ENCODE measurements around the gene TTC16.

TTC16 gene

GRCh38 chr9:127722055-127722745, 6.3 kb downstream of the TTC16 start:
- no peak for DNase-seq

- DNase-seq: no peak
Observed at GRCh38 chr9:127723013-127723412, 7.1 kb downstream of the TTC16 start.

GRCh38 chr9:127723444-127723843, 7.6 kb downstream of the TTC16 start:
- DNase-seq: no peak

DNA sequence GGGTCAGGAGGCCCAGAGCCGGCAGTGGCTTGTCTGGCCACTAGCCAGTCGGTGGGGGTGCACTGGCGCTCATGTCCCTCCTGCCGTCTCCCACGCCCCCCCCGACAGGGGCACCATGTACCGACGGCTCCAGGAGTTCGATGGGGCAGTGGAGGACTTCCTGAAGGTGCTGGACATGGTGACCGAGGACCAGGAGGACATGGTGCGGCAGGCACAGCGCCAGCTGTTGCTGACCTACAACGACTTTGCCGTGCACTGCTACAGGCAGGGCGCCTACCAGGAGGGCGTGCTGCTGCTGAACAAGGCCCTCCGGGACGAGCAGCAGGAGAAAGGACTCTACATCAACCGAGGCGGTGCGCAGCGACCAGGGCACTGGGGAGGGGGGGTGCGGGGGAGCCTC, 8.1 kb downstream of the TTC16 start:
- DNase-seq: no peak

DNA sequence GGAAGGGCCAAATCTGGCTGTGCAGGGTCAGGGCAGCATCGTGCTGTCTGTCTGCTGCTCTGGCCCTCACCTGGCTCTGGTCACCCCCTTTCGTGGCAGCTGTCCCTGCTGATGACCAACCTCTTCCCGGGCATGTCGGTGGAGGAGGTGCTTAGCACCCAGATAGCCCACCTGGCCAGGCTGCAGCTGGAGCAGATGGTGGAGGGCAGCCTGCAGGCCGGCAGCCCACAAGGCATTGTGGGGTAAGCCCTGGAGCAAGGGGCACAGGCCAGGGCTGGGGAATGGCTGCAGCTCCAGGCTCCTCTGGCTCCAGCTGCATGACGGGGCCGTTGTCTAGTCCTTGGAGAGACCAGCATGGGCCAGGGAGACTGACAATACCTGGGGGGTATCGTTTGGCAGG, 11.0 kb downstream of the TTC16 start:
- no peak for DNase-seq

DNA sequence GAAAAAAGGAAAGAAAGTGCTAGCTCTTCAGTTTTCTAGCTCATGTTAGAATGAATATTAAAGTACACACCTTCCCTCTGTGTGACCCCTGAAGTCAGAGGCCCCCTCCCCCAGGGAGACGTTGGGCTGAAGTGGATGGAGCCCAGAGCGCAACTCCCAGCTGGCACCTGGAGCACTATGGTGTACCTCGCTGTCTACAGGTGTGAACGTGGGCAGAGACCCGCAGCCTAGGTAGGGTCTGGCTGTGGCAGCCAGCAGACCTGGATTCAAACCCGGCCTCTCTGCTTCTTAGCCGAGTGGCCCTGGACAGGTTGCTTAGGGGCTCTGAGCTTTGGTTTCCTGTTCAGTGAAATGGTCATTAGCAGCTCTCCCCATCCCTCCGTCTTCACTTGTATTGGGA, 12.9 kb downstream of the TTC16 start:
- DNase-seq: no peak

DNA sequence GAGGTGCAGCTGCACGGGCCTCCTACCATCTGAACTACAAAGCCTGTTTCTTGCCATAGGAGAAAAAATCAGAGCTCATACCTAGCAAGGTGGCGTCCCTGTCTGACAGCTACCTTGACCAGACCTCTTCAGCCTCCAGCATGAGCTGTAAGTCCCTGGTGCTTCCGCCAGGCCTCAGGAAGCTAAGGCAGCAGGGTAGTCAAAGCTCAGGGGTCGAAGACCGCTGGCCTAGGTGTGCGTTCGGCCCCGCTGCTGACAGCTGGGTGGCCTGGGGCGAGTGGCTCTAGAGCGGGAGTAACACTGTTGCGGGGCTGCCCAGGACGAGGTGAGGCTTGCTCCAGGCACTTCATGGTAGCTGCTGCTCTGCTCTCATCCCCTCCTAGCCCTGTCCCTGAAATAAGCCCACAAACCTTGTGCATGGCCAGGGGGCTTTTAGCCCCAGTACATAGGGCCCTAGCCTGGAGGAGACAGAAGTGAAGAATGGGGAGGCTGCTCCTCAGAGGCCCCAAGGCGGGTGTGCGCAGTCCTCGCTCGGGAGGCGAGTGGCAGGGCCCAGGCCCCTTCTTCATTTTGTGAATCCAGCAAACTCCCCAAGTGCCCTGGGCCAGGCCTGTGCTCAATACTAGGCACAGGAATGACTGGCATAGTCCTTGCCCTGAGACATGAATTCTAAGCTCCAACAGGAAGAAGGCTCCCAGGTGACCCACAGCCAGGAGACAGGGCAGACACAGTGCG, 13.8 kb downstream of the TTC16 start:
- DNase-seq: no peak

DNA sequence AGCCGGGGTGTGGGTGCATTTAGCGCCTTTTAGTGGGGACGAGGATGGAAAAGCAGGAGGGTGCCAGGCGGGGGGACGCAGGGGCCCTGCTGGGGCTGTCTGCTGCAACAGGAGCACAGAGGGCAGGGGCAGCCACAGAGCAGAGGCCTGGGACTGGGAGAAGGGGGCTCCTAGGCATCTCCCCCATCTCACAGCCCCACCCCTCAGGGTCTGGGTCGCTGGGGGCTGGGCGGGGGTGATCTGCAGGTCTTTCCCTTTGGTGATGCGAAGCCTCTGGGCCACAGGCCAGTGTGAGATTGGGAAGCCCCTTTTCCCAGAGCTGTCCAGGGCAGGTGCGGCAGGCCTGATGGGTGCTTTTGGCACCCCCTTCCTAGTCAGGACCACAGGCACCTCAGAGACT, 14.4 kb downstream of the TTC16 start:
- DNase-seq: no peak

DNA sequence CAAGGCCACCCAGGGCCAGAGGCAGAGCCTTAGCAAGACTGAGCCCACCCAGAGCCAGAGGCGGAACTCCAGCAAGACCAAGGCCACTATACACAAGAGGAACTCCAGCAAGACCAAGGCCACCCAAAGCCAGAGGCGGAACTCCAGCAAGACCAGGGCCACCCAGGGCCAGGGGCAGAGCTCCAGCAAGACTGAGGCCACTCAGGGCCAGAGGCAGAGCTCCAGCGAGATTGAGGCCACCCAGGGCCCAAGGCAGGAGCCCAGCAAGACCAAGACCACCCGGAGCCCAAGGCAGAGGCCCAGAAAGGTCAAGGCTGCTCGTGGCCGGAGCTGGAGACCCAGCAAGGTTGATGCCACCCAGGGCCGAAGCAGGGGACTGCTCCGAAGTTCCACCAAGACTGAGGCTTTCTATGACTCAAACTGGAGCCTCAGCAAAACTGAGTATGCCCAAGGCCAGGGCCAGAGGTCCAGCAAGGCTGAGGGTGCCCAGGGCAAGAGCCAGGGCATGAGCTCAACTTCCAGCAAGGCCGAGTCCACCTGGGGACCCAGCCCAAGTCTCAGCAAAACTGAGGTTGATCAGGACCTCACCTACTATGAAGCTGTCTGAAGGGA, 15.0 kb downstream of the TTC16 start:
- no peak for DNase-seq

GRCh38 chr9:127731938-127732337, 16.1 kb downstream of the TTC16 start:
- no peak for DNase-seq

DNA sequence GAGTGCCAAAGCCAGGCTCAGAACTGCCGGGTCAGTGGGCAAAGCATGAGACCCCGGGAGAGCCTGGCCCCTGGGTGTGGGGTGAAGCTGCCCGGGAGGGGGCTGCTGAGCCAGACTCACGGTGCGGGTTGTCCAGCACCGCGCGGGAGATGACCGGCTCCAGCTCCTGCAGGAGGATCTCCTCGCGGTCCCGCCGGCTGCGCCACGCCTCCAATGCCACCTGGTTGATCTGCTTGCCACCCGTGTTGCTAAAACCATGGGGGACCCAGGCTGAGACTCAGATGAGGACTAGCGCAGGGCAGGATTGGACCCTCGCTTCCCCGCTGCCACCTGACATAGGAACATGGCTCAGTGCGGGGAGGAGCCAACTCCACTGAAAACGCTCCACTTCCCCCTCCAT, 16.6 kb downstream of the TTC16 start:
- DNase-seq: no peak

DNA sequence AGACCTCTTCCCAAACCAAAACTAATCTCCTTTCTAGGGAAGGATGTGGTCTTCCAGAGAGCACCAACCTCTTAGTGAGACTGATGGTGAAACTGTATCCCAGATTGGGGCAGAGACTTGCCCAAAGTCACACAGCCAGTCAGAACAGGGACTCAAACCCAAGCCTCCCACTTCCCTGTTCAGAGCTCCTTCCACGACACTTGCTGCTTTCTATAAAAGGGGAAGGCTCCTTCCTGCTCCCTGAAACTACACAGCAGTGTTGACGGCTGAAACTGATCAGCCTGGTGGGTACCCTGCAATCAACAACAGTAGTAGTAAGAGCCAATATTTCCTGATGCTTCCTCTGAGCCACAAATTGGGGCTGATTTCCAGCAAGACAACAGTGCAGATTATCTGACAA, 17.7 kb downstream of the TTC16 start:
- no peak for DNase-seq

DNA sequence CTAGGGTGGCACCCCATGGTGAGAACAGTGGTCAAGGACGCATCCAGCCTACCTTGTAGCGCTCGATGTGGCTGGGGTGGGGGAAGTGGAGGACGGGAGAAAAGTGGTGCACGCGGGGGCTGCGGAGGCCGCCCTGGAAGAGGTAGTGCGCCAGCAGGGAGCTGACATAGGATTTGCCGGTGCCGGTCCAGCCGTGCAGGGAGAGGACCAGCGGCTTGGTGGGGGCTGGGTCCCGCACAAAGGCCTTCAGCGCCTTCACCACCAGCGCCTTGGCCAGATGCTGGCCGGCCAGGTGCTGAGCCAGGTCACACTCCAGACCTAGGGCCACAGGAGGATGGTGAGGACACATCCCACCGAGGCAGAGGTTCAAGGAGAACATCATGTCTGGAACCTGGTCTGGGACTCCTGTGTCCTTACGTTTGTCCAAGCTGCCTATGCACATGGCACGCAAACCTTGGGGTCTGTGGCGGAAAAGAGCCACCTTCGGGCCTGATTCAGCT, 18.4 kb downstream of the TTC16 start:
- no peak for DNase-seq

GRCh38 chr9:127734747-127735529, 19.1 kb downstream of the TTC16 start, which contains the start of gene TOR2A:
Gene TOR2A (minus strand): TSS chr9:127735294. CDS start chr9:127735270, 24 bp downstream.
- DNase-seq: peak; percentile 94

- no peak for DNase-seq
Observed at GRCh38 chr9:127735530-127736185, 19.8 kb downstream of the TTC16 start.

DNA sequence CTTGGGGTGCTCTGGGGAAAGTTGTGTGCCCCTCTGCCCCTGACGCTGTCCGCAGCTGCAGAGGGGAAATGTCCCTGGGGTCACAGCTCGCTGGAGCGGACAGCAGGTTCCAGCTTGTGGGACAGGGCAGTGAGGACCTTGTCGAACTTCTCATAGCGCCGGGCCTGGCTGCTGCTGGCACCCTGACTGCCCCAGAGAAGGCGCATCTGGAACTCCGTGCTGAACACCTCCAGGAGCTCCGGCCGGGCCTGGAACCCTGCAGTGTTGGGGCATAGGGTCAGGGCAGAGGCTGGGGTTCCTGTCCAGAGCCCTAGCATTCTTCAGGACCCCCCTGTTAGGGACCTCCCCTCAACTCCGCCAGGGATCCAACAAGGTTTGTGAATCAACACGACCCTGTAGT, 22.8 kb downstream of the TTC16 start:
- no peak for DNase-seq

GRCh38 chr9:127739614-127740330, 23.9 kb downstream of the TTC16 start:
- DNase-seq: no peak

GRCh38 chr9:127741831-127742434, 26.1 kb downstream of the TTC16 start:
- DNase-seq: no peak

- no peak for DNase-seq
Observed at GRCh38 chr9:127742435-127743088, 26.7 kb downstream of the TTC16 start.

GRCh38 chr9:127744398-127745110, 28.7 kb downstream of the TTC16 start:
- DNase-seq: no peak

Data from NCI-H1092 (cell line).